GM21423 (cell line): ENCODE results near the gene SIGLECL1.
"Not testable (repeated sequence)": the region's sequence is repeated elsewhere in the genome, so short reads cannot be mapped to it uniquely, and the experiment has no call there.

Source experiments
- ATAC-seq: cut with Tn5 transposase; IDR thresholded peaks from one replicate; pipeline ENCODE4 v1.9.1; 2021; ENCODE audit warnings: mild to moderate bottlenecking, moderate library complexity; ENCODE audit not compliant: unreplicated experiment

SIGLECL1 gene

GRCh38 chr19:51250786-51251467 lies at the start of gene SIGLECL1:
Gene SIGLECL1, plus strand, starts transcription at chr19:51251080. Its CDS starts 12,993 bp downstream, at chr19:51264073.
- no peak for ATAC-seq

GRCh38 chr19:51201712-51202111 lies 49.2 kb upstream of the SIGLECL1 start:
- ATAC-seq: no peak

- ATAC-seq: no peak
Observed at GRCh38 chr19:51203916-51204315, 47.0 kb upstream of the SIGLECL1 start.

- ATAC-seq: no peak
Observed at GRCh38 chr19:51204321-51204720, 46.6 kb upstream of the SIGLECL1 start.

- no peak for ATAC-seq
Observed at GRCh38 chr19:51207747-51208146, 43.1 kb upstream of the SIGLECL1 start.

GRCh38 chr19:51210191-51210784 lies 40.6 kb upstream of the SIGLECL1 start:
- ATAC-seq: no peak

- ATAC-seq: not testable (repeated sequence)
Observed at GRCh38 chr19:51210874-51211361, 40.0 kb upstream of the SIGLECL1 start.

- no peak for ATAC-seq
Observed at GRCh38 chr19:51211833-51212232, 39.0 kb upstream of the SIGLECL1 start.

- no peak for ATAC-seq
Observed at GRCh38 chr19:51219307-51219706, 31.6 kb upstream of the SIGLECL1 start.

GRCh38 chr19:51219971-51220370 lies 30.9 kb upstream of the SIGLECL1 start:
- no peak for ATAC-seq

- ATAC-seq: no peak
Observed at GRCh38 chr19:51220996-51221395, 29.9 kb upstream of the SIGLECL1 start.

- no peak for ATAC-seq
Observed at GRCh38 chr19:51224163-51224641, 26.7 kb upstream of the SIGLECL1 start.

- ATAC-seq: not testable (repeated sequence)
Observed at GRCh38 chr19:51224898-51225393, 25.9 kb upstream of the SIGLECL1 start, which contains the start of gene CD33. Gene CD33, plus strand, starts transcription at chr19:51225080. Its CDS starts 39 bp downstream, at chr19:51225119.

- ATAC-seq: no peak
Observed at GRCh38 chr19:51226067-51226466, 24.8 kb upstream of the SIGLECL1 start.

GRCh38 chr19:51227326-51227725 lies 23.6 kb upstream of the SIGLECL1 start:
- ATAC-seq: no peak

GRCh38 chr19:51227966-51228365 lies 22.9 kb upstream of the SIGLECL1 start:
- ATAC-seq: no peak

GRCh38 chr19:51240866-51241265 lies 10.0 kb upstream of the SIGLECL1 start:
- no peak for ATAC-seq

GRCh38 chr19:51242881-51243630 lies 7.8 kb upstream of the SIGLECL1 start:
- ATAC-seq: no peak

GRCh38 chr19:51246164-51246552 lies 4.7 kb upstream of the SIGLECL1 start:
- no peak for ATAC-seq

GRCh38 chr19:51247972-51248590 lies 2.8 kb upstream of the SIGLECL1 start:
- no peak for ATAC-seq

GRCh38 chr19:51251468-51251820 lies 564 bp downstream of the SIGLECL1 start:
- ATAC-seq: no peak
